ENCODE measurements around the gene FZD8. TPM values are rescaled to one million over a fixed set of nuclear protein-coding genes. Genes with fewer than 3 reads are reported as not detected.

The FZD8 gene
- total RNA-seq, 1 donor from 2014 or later, result 6.6 TPM

- no peaks in the 10 kb centered on the region for H3K27me3 ChIP-seq (ENCODE audit: low read depth)
- TF ChIP-seq, protein P1, sequence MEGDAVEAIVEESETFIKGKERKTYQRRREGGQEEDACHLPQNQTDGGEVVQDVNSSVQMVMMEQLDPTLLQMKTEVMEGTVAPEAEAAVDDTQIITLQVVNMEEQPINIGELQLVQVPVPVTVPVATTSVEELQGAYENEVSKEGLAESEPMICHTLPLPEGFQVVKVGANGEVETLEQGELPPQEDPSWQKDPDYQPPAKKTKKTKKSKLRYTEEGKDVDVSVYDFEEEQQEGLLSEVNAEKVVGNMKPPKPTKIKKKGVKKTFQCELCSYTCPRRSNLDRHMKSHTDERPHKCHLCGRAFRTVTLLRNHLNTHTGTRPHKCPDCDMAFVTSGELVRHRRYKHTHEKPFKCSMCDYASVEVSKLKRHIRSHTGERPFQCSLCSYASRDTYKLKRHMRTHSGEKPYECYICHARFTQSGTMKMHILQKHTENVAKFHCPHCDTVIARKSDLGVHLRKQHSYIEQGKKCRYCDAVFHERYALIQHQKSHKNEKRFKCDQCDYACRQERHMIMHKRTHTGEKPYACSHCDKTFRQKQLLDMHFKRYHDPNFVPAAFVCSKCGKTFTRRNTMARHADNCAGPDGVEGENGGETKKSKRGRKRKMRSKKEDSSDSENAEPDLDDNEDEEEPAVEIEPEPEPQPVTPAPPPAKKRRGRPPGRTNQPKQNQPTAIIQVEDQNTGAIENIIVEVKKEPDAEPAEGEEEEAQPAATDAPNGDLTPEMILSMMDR (IDR thresholded peaks at IDR 0.05; ENCODE audit: borderline replicate concordance), result no peak
- no peak overlapping the region for H3K27ac ChIP-seq (replicated peaks)
- intact Hi-C loops (cut with micrococcal nuclease), result no loop called here
- DNase-seq, result no peak
- H3K36me3 ChIP-seq, result no peaks in the 10 kb centered on the region
- H3K4me1 ChIP-seq, result no peaks in the 10 kb centered on the region
- H3K4me3 ChIP-seq, result no peak overlapping the region
- peaks cover 9% of the 10 kb centered on the region for H3K9me3 ChIP-seq (replicated peaks)
Measured at GRCh38 chr10:35675846-35676245, 33.8 kb upstream of the FZD8 start.

GRCh38 chr10:35674843-35675242 is 32.7 kb upstream of the FZD8 start:
- intact Hi-C loops (cut with micrococcal nuclease), result no loop called here
- Histone ChIP-seq H3K4me3 (no peak overlapping the region), H3K36me3 (no peaks in the 10 kb centered on the region), H3K4me1 (no peaks in the 10 kb centered on the region), H3K9me3 (replicated peaks) (peaks cover 9% of the 10 kb centered on the region), H3K27ac (replicated peaks) (no peak overlapping the region), H3K27me3 (ENCODE audit: low read depth) (no peaks in the 10 kb centered on the region)
- DNase-seq, result no peak
- TF ChIP-seq, protein P1 (IDR thresholded peaks at IDR 0.05; ENCODE audit: borderline replicate concordance), result no peak

DNA sequence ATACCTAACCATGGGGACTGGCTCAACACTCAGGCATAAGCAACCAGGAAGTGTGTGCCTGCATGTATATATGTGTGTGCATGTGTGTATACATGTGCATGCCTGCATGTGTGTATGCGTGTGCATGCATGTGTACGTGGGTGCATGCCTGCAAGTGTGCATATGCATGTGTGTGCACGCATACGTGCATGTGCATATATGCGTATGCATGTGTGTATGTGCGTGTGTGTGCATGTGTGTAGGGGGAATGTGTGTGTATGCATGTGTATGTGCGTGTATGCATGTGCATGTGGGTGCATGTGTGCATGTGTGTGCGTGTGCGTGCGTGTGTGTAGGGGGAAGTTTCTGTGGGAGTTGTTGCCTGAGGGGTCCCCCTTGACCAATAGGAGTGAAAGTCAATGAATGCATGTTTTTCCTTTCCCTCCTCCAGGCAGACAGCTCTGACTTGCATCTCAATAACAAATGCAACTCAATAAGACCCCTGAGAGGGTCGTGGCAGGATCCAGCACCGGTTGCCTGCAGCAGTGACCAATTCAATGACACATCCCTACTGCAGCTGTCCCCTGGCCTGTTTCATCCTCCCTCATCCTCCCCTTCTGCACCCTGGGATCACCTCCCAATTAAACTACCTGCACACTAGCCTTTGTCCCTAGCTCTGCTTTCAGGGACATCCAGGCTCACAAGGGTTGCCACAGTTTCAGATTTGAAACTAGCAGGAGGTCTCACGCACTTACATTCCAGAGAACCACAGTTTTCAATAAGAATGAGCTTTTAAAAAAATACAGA is 27.0 kb upstream of the FZD8 start:
- intact Hi-C loops (cut with micrococcal nuclease), result no loop called here
- Histone ChIP-seq H3K27me3 (ENCODE audit: low read depth) (no peaks in the 10 kb centered on the region), H3K36me3 (no peaks in the 10 kb centered on the region), H3K27ac (replicated peaks) (no peak overlapping the region), H3K4me3 (no peak overlapping the region), H3K4me1 (no peaks in the 10 kb centered on the region), H3K9me3 (replicated peaks) (peaks cover under 1% of the 10 kb centered on the region)
- DNase-seq, result no peak
- TF ChIP-seq, protein P1 (IDR thresholded peaks at IDR 0.05; ENCODE audit: borderline replicate concordance), result no peak

- intact Hi-C loops (cut with micrococcal nuclease), result no loop called here
Measured at GRCh38 chr10:35667971-35668370, 25.9 kb upstream of the FZD8 start.

DNA sequence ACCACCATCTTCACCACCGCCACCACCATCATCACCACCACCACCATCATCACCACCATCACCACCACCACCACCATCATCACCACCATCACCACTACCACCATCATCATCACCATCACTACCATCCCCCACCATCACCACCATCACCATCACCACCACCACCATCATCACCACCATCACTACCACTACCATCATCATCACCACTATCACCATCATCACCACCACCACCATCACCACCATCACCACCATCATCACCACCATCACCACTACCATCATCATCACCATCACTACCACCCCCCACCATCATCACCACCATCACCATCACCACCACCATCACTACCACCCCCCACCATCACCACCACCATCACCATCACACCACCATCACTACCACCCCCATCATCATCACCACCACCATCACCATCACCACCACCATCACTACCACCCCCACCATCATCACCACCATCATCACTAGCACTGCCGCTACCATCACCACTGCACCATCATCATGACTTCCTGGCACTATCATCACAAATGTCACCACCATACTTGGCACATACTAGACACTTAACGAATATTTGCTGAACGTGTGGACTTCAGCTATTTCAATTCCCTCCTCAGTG is 25.3 kb upstream of the FZD8 start:
- DNase-seq, result no peak
- TF ChIP-seq, protein P1 (IDR thresholded peaks at IDR 0.05; ENCODE audit: borderline replicate concordance), result no peak
- no peak overlapping the region for H3K27ac ChIP-seq (replicated peaks)
- H3K4me1 ChIP-seq, result no peaks in the 10 kb centered on the region
- H3K27me3 ChIP-seq (ENCODE audit: low read depth), result no peaks in the 10 kb centered on the region
- H3K4me3 ChIP-seq, result no peak overlapping the region
- intact Hi-C loops (cut with micrococcal nuclease), result no loop called here
- no peaks in the 10 kb centered on the region for H3K9me3 ChIP-seq (replicated peaks)
- no peaks in the 10 kb centered on the region for H3K36me3 ChIP-seq

More at GRCh38 chr10:35667971-35668370, 25.9 kb upstream of the FZD8 start:
- Histone ChIP-seq H3K4me3 (no peak overlapping the region), H3K27ac (replicated peaks) (no peak overlapping the region), H3K36me3 (no peaks in the 10 kb centered on the region), H3K27me3 (ENCODE audit: low read depth) (no peaks in the 10 kb centered on the region), H3K4me1 (no peaks in the 10 kb centered on the region), H3K9me3 (replicated peaks) (no peaks in the 10 kb centered on the region)
- TF ChIP-seq, protein P1 (IDR thresholded peaks at IDR 0.05; ENCODE audit: borderline replicate concordance), result no peak
- DNase-seq, result no peak

Measured in left ventricle myocardium inferior (tissue), 1 donor.